Ovary (tissue), 9 donors: ENCODE results near the gene STIP1. TPM values are rescaled to one million over a fixed set of nuclear protein-coding genes. Genes with fewer than 3 reads are reported as not detected.
A peak's percentile ranks its signal among the peaks of the same experiment; 100 is the strongest.

Experiments used
- DNase-seq, 5 donors: peaks; one replicate each; pipeline ENCODE4 v3.0.0-alpha.2; 2019 to 2020
- H3K27ac ChIP-seq, 2 donors: fragments of 200-600 bp; one replicate each; pipeline versions ENCODE4 v1.5.1 to v1.8.0; 2019 to 2022
- H3K27me3 ChIP-seq: fragments of 200-600 bp; one replicate; pipeline ENCODE4 v1.8.0; 2022
- H3K36me3 ChIP-seq: fragments of 200-600 bp; sonication (generic); one replicate; pipeline ENCODE4 v1.5.1; 2019
- H3K4me1 ChIP-seq: one replicate; pipeline ENCODE4 v1.8.1; 2013; ENCODE audit warnings: mild to moderate bottlenecking, moderate library complexity; ENCODE audit not compliant: insufficient read depth
- H3K4me3 ChIP-seq: fragments of 200-600 bp; sonication (generic); one replicate; pipeline ENCODE4 v1.5.1; 2017
- H3K9me3 ChIP-seq, 2 donors: fragments of 200-600 bp in 1 of 2; sonication (generic) in 1 of 2; one replicate each; pipeline versions ENCODE4 v1.5.1 to v1.8.1; 2013 to 2019; ENCODE audit warnings: mild to moderate bottlenecking in 1 of 2, moderate library complexity in 1 of 2
- EP300 ChIP-seq: sonication (generic); formaldehyde crosslinking; IDR thresholded peaks from one replicate; pipeline ENCODE4 v1.6.1; 2017; ENCODE audit warnings: antibody characterized with exemption
- POLR2A ChIP-seq: fragments of 450-650 bp; IDR thresholded peaks from one replicate; pipeline ENCODE4 v1.6.1; 2017; ENCODE audit warnings: antibody characterized with exemption, mild to moderate bottlenecking, moderate library complexity
- WGBS, 3 donors: extraction: QIAGEN DNeasy Blood & Tissue Kit in 1 of 3; methylation state at CpG; one replicate each; pipeline versions ENCODE4 v1.1.5 to v1.1.7; 2013 to 2017; 5-methylcytosine and 5-hydroxymethylcytosine counted together
- intact Hi-C, 4 donors: fragments of 100-400 bp; cut with DNase I; formaldehyde crosslinking; loops; one replicate each; pipeline versions ENCODE4 v1.11.0 to v1.15.1; 2022 to 2023
- polyA plus RNA-seq, 2 donors: library from polyadenylated mRNA; stranded (reverse); fragments of 200-250 nt in 1 of 2; fragments of 350-450 nt in 1 of 2; fragmentation: Illumina TruSeq in 1 of 2; extraction: RNeasy Lipid Tissue Mini Kit (QIAGEN cat#74804) in 1 of 2; gene quantifications; one replicate each; pipeline ENCODE4 v1.2.3, GENCODE V29; 2013 to 2014
- total RNA-seq, 7 donors: library from RNA; depleted of rRNA in 2 of 7; stranded (reverse); fragments of >200 nt in 2 of 7; fragmentation: NEBNext Ultra II Directional in 3 of 7; extraction: Animal tissue kit (Norgen Biotek cat#: 25700) in 3 of 7; gene quantifications; one replicate each; pipeline versions ENCODE4 v1.1.0 to v1.2.4, GENCODE V29; 2016 to 2023
- TF ChIP-seq, protein P1 (sequence below), 3 donors: fragments of 450-650 bp in 2 of 3; fragments of 200-600 bp in 1 of 3; IDR thresholded peaks; one replicate each; pipeline versions ENCODE4 v1.5.1 to v1.8.0; 2016 to 2022; ENCODE audit warnings: antibody characterized with exemption in 3 of 3, mild to moderate bottlenecking in 1 of 3
- donor health status: DM: no; HTN: no; CAD: no; lungs with moderate emphysema.
- donor health status: DM: no; HTN: no; CAD: no.
- donor health status: Bipolar disorder and iron deficiency.
- donor health status: DM: yes; HTN: yes; CAD: no.
- donor health status: DM: no; HTN: no; CAD: no.
- donor health status: DM: yes; HTN: yes; CAD: no.

The STIP1 gene
- total and polyA plus RNA-seq, 9 donors, result 48.4 to 238 (median 111) TPM

DNA sequence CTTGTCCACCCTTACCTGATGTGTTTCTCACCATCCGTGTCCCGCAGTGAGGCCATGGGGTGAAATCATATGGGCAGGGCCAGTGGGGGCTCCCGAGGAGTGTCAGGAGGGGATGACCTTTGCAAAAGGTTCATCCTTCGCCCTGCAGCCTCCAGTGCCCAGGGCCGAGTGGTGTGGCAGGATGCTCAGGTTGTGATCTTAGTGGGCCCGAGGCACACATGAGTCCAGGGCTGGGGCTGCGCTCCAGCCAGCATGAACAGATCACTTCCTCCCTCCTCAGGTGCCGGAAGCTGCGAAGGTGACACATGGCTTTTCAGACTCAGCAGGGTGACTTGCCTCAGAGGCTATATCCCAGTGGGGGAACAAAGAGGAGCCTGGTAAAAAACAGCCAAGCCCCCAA lies 52.1 kb downstream of the STIP1 start:
- Histone ChIP-seq H3K4me1 (peaks cover 15% of the 10 kb centered on the region), H3K27ac (no peak overlapping the region)

DNA sequence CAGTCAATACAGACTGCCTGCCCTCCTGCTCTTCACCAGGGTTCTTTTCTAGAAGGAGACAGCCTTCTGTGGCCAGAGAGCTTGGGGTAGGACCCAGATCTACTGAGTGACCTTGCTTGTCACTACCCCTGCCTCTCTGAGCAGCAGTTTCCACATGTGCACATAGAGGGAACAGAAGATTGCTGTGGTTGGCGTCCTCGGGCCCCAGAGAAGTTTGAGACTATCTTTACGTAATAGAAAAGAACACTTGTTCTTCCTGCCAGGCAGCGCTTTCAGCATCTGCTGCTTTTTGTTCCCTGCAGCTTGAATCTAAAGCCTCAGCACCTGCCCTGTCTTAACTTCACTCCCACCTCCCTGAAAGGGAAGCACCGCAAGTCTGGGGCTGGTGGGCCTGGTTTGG lies 53.0 kb downstream of the STIP1 start:
- Histone ChIP-seq H3K27ac (no peak overlapping the region), H3K4me3 (no peak overlapping the region), H3K36me3 (no peaks in the 10 kb centered on the region), H3K4me1 (peaks cover 11% of the 10 kb centered on the region), H3K27me3 (no peaks in the 10 kb centered on the region), H3K9me3 (no peaks in the 10 kb centered on the region)
- TF ChIP-seq, protein P1, sequence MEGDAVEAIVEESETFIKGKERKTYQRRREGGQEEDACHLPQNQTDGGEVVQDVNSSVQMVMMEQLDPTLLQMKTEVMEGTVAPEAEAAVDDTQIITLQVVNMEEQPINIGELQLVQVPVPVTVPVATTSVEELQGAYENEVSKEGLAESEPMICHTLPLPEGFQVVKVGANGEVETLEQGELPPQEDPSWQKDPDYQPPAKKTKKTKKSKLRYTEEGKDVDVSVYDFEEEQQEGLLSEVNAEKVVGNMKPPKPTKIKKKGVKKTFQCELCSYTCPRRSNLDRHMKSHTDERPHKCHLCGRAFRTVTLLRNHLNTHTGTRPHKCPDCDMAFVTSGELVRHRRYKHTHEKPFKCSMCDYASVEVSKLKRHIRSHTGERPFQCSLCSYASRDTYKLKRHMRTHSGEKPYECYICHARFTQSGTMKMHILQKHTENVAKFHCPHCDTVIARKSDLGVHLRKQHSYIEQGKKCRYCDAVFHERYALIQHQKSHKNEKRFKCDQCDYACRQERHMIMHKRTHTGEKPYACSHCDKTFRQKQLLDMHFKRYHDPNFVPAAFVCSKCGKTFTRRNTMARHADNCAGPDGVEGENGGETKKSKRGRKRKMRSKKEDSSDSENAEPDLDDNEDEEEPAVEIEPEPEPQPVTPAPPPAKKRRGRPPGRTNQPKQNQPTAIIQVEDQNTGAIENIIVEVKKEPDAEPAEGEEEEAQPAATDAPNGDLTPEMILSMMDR (IDR thresholded peaks at IDR 0.05), result no peak
- TF ChIP-seq POLR2A (no peak), EP300 (no peak)
- DNase-seq, result peak in 1 of 5 donors; percentile 26
- 78 to 87% (median 79%) methylated on average over 5 of the region's 5 CpGs for whole genome bisulfite sequencing, 3 donors
- intact Hi-C loops, result no loop called here

More for the DNA sequence above, 52.1 kb downstream of the STIP1 start:
- Histone ChIP-seq H3K4me3 (no peak overlapping the region), H3K9me3 (no peaks in the 10 kb centered on the region), H3K36me3 (no peaks in the 10 kb centered on the region), H3K27me3 (no peaks in the 10 kb centered on the region)
- intact Hi-C loops, result no loop called here
- TF ChIP-seq POLR2A (no peak), EP300 (no peak)
- TF ChIP-seq, protein P1 (IDR thresholded peaks at IDR 0.05), result no peak
- DNase-seq, result peak in 2 of 5 donors; percentile 29 to 33
- 84 to 87% (median 85%) methylated on average over 8 to 9 of the region's 9 CpGs for WGBS, 3 donors

DNA sequence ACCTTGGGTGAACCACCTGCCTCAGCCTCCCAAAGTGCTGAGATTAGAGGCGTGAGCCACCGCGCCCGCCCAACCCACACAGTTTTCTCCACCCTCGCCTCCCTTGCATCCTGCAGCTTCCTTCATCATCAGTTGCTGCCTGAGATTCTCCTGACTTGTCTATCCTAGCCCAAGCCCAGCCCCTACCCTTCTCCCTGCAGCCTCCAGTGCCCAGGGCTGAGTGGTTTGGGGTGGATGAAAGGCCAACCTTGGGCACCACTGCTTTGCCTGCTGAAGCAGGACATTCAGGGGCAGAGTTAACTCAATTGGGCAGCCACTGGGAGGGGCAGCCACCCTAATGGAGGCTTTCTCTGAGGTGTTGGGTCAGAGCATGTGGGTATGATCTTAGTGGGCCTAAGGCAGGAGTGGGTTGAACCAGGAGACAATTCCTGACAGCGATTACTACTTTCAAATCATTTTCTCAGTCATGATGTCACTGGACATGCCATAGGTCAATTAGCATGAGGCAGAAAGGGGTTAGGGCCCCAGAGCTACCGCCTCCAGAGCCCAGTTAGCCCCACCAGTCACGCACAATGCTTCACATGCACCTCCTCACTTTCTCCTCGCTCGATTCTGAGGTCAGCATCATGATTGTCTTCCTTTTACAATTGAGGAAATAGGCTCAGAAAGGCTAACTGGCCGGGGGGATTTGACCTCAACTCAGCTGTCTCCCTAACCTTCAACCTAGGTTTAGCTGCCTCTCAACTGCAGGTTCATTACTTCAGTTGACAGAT lies 53.9 kb downstream of the STIP1 start:
- Histone ChIP-seq H3K36me3 (no peaks in the 10 kb centered on the region), H3K27ac (peak overlapping the region; percentile 89 to 99), H3K4me3 (peak overlapping the region; percentile 96), H3K9me3 (no peaks in the 10 kb centered on the region), H3K4me1 (peaks cover 10% of the 10 kb centered on the region), H3K27me3 (no peaks in the 10 kb centered on the region)
- TF ChIP-seq POLR2A, result no peak
- TF ChIP-seq, protein P1 (IDR thresholded peaks at IDR 0.05), result no peak
- no peak for TF ChIP-seq EP300
- DNase-seq, result peak in 1 of 5 donors; percentile 36
- whole genome bisulfite sequencing, 3 donors, result 81 to 84% (median 82%) methylated on average over 11 of the region's 11 CpGs
- intact Hi-C loops, result loop anchor here in 1 of 4 donors (5.0 kb wide), 1 partner anchor 67 kb away; the partner anchor contains the start of gene ESRRA

DNA sequence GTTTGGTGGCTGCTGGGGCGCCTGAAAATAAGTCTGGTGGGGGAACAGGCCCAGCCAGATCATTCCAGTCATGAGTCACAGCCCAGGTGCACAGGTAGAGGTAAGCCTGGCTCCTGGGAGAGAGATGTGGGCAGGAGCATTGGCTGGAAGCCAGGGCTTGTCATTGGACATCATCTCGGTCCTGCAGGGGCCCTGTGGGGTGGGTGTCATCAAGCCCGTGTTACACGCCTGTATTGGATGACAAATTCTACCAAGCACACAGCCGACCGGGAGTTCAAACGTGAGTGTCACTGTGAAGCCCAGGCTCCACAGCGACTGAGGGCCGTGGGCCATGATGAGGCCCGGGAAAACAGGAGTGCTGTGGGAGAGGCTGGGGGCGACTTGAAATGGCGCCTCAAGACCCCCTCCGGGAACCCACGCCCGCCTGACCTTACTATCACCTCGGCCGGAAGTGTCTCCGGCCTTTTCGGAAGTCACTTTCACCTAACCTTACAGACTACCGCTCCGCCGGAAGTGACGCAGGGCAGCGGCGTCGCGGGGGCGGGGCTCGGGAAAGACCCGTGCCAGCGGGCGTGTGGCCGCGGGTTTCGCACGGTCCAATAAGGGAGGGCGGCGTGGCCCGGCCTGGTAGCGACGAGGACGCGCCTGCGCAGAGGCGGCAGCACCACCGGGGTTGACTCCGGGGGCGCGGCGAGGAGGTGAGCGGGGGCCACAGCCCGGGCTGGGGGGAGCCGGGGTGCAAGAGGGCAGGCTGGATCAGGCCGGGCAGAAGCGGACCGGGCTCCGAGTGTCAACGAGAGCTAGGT lies 54.7 kb downstream of the STIP1 start, which contains the start of gene FKBP2:
Gene FKBP2, plus strand, starts transcription at position 661 of the 806 bp plus-strand sequence. CDS start 1,293 bp downstream, outside the sequence.
- intact Hi-C loops, result loop anchor here in 1 of 4 donors (1.0 to 5.0 kb wide), 2 partner anchors 30 to 67 kb away; partner anchors contain the start of gene ESRRA
- Histone ChIP-seq H3K4me1 (peaks cover 8% of the 10 kb centered on the region), H3K27me3 (no peaks in the 10 kb centered on the region), H3K27ac (peak within 1 kb of the TSS; percentile 89 to 99), H3K9me3 (no peaks in the 10 kb centered on the region), H3K4me3 (peak within 1 kb of the TSS; percentile 96), H3K36me3 (no peaks in the 10 kb centered on the region)
- 2 to 4% (median 2%) methylated on average over 48 to 58 of the region's 58 CpGs for WGBS, 3 donors
- TF ChIP-seq EP300, result peak; percentile 91
- TF ChIP-seq, protein P1 (IDR thresholded peaks at IDR 0.05), result peak in 1 of 3 donors; percentile 24
- TF ChIP-seq POLR2A, result peak; percentile 82
- DNase-seq, result peak; percentile 97 to 99 (median 98)
